Endometrial microvascular endothelial cells (primary cell): Measurements from ENCODE around the gene LRRC7. TPM values are rescaled to one million over a fixed set of nuclear protein-coding genes. Genes with fewer than 3 reads are reported as not detected.

ENCODE experiments used
- in situ Hi-C: cut with HindIII; loops from 2 replicates; pipeline ENCODE4 v1.10.0; 2017; ENCODE audit warnings: low sequenced_read_pairs, low pct_unique_long_range_greater_than_20kb; ENCODE audit errors: inconsistent ontology term
- total RNA-seq: library from RNA; depleted of rRNA; stranded (reverse); fragments of >200 nt; gene quantifications from one replicate; pipeline ENCODE4 v1.2.3, GENCODE V29; 2015; ENCODE audit errors: inconsistent ontology term

LRRC7 gene
- not detected for total RNA-seq

- in situ Hi-C loops, result no loop called here
These were observed at the start of gene LRRC7 for GRCh38 chr1:69567652-69568420. Gene LRRC7 (plus strand): TSS chr1:69567922. CDS start chr1:69568640, 718 bp downstream.

- in situ Hi-C loops, result no loop called here
These were observed 48.7 kb upstream of the LRRC7 start for GRCh38 chr1:69519006-69519405.

- in situ Hi-C loops, result no loop called here
These were observed 47.4 kb upstream of the LRRC7 start for GRCh38 chr1:69520326-69520725.

- in situ Hi-C loops, result no loop called here
These were observed 44.7 kb upstream of the LRRC7 start for GRCh38 chr1:69523032-69523431.

GRCh38 chr1:69523461-69523860 lies 44.3 kb upstream of the LRRC7 start:
- in situ Hi-C loops, result no loop called here

GRCh38 chr1:69524015-69524414 lies 43.7 kb upstream of the LRRC7 start:
- in situ Hi-C loops, result no loop called here

- in situ Hi-C loops, result no loop called here
These were observed 40.4 kb upstream of the LRRC7 start for GRCh38 chr1:69527273-69527672.

- in situ Hi-C loops, result no loop called here
These were observed 39.3 kb upstream of the LRRC7 start for GRCh38 chr1:69528376-69528775.

- in situ Hi-C loops, result no loop called here
These were observed 34.4 kb upstream of the LRRC7 start for GRCh38 chr1:69533343-69533742.

- in situ Hi-C loops, result no loop called here
These were observed 32.9 kb upstream of the LRRC7 start for GRCh38 chr1:69534829-69535228.

- in situ Hi-C loops, result no loop called here
These were observed 32.2 kb upstream of the LRRC7 start for GRCh38 chr1:69535490-69535889.

GRCh38 chr1:69540052-69540451 lies 27.7 kb upstream of the LRRC7 start:
- in situ Hi-C loops, result no loop called here

- in situ Hi-C loops, result no loop called here
These were observed 16.0 kb upstream of the LRRC7 start for GRCh38 chr1:69551476-69552324.

GRCh38 chr1:69553726-69554125 lies 14.0 kb upstream of the LRRC7 start:
- in situ Hi-C loops, result no loop called here

GRCh38 chr1:69568421-69569174 lies 876 bp downstream of the LRRC7 start:
- in situ Hi-C loops, result no loop called here

GRCh38 chr1:69569175-69569541 lies 1.4 kb downstream of the LRRC7 start:
- in situ Hi-C loops, result no loop called here

GRCh38 chr1:69569576-69570328 lies 2.0 kb downstream of the LRRC7 start:
- in situ Hi-C loops, result no loop called here

GRCh38 chr1:69570356-69570755 lies 2.6 kb downstream of the LRRC7 start:
- in situ Hi-C loops, result no loop called here

GRCh38 chr1:69572921-69573320 lies 5.2 kb downstream of the LRRC7 start:
- in situ Hi-C loops, result no loop called here
